ENCODE results near the gene TNIK.

TNIK gene

DNA sequence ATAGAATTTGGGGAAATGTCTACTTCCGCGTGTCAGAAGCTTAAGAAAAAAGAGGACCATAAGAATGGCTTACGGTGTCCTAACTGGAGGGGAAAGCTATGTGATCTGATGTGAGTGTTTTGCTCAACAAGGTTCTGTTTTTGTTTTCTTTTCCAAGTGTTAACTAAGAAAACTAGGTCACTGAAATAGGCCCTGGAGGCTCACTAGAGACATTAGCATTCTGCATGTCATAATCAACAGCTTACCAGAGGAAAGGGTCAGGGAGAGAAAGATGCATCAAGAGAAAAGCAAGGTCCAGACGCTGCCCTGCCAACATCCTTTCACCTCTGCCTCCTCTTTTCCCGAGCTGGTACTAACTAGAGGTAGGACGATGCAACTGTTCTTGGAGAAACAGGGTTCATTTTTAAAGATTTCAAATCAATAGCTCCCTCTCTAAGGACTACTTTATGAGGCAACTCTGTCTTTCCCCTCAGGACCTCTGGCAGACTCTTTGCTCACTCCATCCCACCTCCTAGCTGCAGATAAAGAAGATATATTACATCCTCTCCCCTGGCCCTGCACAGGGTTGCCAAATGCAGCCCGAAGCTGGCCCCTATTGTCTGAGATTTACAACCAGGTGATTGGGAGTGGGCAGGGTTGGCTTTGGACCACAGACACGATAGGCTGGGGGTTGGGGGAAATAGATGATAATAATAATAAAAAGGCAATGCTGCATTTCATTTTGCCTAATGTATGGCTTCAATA lies 223.8 kb downstream of the TNIK start:
- in situ Hi-C loops (cut with MboI; ENCODE audit: low sequenced_read_pairs) = no loop called here

- in situ Hi-C loops (cut with MboI; ENCODE audit: low sequenced_read_pairs) = no loop called here
Measured at GRCh38 chr3:171234298-171235010, 225.8 kb downstream of the TNIK start.

GRCh38 chr3:171231361-171231760 lies 228.8 kb downstream of the TNIK start:
- in situ Hi-C loops (cut with MboI; ENCODE audit: low sequenced_read_pairs) = no loop called here

DNA sequence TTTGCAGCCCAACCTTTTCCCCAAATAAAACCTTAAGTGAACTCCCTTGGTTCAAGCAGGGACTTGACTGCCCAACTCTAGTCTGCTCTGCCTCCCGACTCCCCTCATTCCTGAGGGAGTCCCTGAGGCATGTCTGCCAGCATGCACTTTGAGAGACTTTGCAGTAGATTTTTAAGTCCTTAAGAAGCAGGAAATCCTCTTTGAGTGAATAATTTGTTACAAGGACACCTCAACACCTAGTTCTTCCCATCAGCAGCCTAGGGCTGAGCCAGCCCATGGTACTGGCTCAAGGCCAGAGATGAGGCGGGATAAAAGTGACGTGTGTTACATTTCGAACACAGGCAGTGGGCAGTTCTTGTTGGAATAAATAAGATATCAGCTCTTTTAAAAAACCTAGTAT lies 229.3 kb downstream of the TNIK start:
- in situ Hi-C loops (cut with MboI; ENCODE audit: low sequenced_read_pairs) = no loop called here

DNA sequence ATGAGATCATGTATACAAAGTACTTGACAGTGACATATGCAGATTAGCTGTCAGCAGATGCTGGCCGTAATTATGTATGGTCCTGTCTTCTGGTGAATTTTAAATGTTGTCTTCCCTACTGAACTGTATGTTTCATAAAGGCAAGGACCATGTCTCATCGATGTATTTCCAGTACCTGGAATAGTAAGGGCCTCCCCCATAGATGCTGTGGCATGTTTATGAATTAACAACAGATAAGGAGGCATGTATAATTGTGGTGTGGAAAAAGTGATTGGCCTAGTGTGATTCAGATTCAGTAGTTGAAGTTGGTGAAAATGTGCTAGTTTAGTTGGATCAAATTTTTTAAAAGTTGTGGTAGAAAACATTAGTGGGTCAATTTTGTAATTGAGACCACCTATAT lies 231.0 kb downstream of the TNIK start:
- in situ Hi-C loops (cut with MboI; ENCODE audit: low sequenced_read_pairs) = no loop called here

- in situ Hi-C loops (cut with MboI; ENCODE audit: low sequenced_read_pairs) = no loop called here
Measured at GRCh38 chr3:171228240-171228639, 232.0 kb downstream of the TNIK start.

GRCh38 chr3:171227828-171228227 lies 232.4 kb downstream of the TNIK start:
- in situ Hi-C loops (cut with MboI; ENCODE audit: low sequenced_read_pairs) = no loop called here

DNA sequence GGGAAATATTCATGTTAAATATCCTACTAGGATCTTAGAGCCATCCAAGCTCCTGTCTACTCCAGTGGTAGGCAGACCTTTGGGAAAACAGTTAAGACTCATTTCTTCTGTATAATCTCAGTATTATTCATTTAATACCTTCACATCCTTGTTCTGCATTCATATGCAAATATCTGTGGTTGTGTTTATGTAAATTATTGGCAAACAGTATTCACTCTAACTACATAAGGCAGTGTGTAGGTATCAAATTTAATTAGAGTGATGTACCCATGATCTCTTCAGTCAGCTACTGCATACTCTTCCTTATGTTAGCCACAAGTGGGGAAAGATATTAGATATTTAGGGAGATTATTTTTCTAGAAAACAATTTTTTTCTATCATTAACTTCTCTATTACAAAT lies 232.8 kb downstream of the TNIK start:
- in situ Hi-C loops (cut with MboI; ENCODE audit: low sequenced_read_pairs) = no loop called here

- in situ Hi-C loops (cut with MboI; ENCODE audit: low sequenced_read_pairs) = no loop called here
Measured at GRCh38 chr3:171226794-171227193, 233.4 kb downstream of the TNIK start.

- in situ Hi-C loops (cut with MboI; ENCODE audit: low sequenced_read_pairs) = no loop called here
Measured at GRCh38 chr3:171225708-171226107, 234.5 kb downstream of the TNIK start.

DNA sequence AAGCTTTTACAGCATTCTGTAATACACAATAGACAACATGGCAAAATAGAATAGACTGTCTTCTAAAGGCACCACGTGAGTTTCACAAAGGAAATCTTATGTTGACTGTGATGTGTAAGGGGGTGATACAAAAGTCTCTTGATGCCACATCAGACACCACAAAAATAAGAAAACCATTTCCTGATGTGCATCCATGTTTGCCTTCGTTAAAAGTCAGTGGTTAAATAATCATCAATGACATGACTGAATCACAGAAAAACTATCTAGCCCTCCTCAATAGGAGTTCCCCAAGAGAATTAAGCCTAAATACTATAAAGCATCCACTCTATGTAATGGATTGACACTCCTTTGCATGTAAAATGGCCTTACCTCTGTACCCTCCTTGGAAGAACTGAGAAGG lies 235.0 kb downstream of the TNIK start:
- in situ Hi-C loops (cut with MboI; ENCODE audit: low sequenced_read_pairs) = no loop called here

DNA sequence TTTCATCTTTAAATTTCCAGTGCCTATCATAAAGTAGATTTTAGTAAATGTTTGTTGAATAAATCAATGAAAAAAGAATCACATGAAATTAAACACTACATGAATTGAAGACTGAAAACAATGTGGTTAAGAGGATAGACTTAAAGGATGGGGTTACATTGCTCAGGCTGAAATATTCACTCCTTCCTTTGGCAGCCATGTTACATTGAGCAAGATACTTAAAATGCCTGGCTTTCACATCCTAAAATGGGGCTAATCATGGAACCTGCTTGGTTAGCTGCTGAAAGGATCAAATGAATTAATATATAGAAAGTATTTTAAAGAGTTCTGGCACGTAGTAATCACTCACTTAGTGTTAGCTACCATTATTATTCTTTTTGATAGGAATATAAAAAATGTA lies 236.8 kb downstream of the TNIK start:
- in situ Hi-C loops (cut with MboI; ENCODE audit: low sequenced_read_pairs) = no loop called here

- in situ Hi-C loops (cut with MboI; ENCODE audit: low sequenced_read_pairs) = no loop called here
Measured at GRCh38 chr3:171222995-171223394, 237.2 kb downstream of the TNIK start.

GRCh38 chr3:171221597-171221996 lies 238.6 kb downstream of the TNIK start:
- in situ Hi-C loops (cut with MboI; ENCODE audit: low sequenced_read_pairs) = no loop called here

GRCh38 chr3:171221104-171221503 lies 239.1 kb downstream of the TNIK start:
- in situ Hi-C loops (cut with MboI; ENCODE audit: low sequenced_read_pairs) = no loop called here

DNA sequence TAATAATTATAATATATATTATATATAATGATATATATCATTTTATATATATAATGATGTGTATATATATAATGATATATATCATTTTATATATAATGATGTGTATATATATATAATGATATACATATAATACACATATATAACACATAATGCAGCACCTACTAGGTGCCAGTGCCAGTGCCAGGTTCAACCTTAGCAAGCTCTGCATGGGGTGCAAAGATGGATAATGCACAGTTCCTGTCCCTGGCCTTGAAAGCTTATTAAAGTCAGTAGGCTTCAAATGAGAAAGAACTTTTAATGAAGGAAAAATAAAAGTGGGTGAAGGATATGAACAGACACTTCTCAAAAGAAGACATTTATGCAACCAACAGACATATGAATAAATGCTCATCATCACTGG lies 240.9 kb downstream of the TNIK start:
- in situ Hi-C loops (cut with MboI; ENCODE audit: low sequenced_read_pairs) = no loop called here

DNA sequence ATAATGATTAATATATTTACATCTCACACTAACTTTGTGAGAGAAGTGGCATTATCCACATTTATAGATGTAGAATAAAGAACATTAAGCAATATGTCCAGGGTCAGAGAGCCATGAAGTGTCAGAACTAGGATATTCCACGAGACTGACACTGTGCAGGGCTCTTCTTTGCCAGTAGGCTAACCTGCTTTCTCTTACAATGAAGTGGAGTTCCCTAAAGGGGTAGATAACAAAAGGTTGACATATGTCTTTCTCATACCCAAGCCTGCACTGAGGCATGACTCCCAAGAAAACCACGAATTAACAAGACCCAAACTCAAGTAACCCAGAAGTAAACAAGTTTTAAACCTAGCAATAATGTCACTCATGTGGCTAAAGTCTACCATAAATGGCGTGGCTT lies 242.1 kb downstream of the TNIK start:
- in situ Hi-C loops (cut with MboI; ENCODE audit: low sequenced_read_pairs) = no loop called here

GRCh38 chr3:171213907-171214306 lies 246.3 kb downstream of the TNIK start:
- in situ Hi-C loops (cut with MboI; ENCODE audit: low sequenced_read_pairs) = no loop called here

GRCh38 chr3:171213178-171213577 lies 247.0 kb downstream of the TNIK start:
- in situ Hi-C loops (cut with MboI; ENCODE audit: low sequenced_read_pairs) = no loop called here

GRCh38 chr3:171212648-171213047 lies 247.6 kb downstream of the TNIK start:
- in situ Hi-C loops (cut with MboI; ENCODE audit: low sequenced_read_pairs) = no loop called here

- in situ Hi-C loops (cut with MboI; ENCODE audit: low sequenced_read_pairs) = no loop called here
Measured at GRCh38 chr3:171206283-171206682, 253.9 kb downstream of the TNIK start.

DNA sequence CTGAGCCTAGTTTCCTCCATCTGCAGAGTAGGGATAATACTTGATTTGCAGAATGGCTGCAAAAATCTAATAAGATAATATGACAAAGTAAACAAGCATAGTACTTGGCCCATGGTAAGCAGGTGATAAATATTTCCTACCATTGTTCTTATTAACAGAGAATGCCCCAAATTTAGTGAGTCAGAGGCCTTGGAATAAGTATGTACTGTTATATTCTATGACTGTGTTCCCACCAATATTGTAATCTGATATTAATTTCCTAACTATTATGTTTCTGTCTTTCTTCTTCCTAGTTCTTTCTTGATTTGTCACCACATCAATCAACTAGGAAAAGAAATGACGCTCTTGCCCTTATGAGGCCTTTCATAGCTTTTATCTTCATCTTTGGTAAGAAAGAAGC lies 255.3 kb downstream of the TNIK start:
- in situ Hi-C loops (cut with MboI; ENCODE audit: low sequenced_read_pairs) = no loop called here

GRCh38 chr3:171201825-171202224 lies 258.4 kb downstream of the TNIK start:
- in situ Hi-C loops (cut with MboI; ENCODE audit: low sequenced_read_pairs) = no loop called here
